ENCODE data around the gene USH1G.
A peak's percentile ranks its signal among the peaks of the same experiment; 100 is the strongest.
"Not testable (repeated sequence)": the region's sequence is repeated elsewhere in the genome, so short reads cannot be mapped to it uniquely, and the experiment has no call there.

USH1G gene

DNA sequence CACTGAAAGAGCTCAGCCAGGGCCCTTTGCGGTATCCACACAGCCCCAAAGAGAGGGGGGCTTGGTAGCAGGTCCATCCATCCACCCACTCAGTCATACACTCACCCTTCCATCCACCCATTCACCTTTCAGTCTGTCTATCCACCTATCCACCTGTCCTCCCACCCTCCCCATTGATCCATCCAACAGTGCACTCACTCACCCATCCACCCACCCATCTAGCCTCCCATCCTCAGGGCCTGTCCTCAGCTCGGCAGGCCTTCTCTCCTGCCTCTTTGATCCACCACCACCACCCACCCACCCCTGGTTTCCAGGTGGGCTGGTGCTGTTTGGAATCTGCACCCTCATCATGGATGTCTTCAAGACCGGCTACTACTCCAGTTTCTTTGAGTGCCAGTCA lies 2.2 kb upstream of the USH1G start:
- no peak for DNase-seq

DNA sequence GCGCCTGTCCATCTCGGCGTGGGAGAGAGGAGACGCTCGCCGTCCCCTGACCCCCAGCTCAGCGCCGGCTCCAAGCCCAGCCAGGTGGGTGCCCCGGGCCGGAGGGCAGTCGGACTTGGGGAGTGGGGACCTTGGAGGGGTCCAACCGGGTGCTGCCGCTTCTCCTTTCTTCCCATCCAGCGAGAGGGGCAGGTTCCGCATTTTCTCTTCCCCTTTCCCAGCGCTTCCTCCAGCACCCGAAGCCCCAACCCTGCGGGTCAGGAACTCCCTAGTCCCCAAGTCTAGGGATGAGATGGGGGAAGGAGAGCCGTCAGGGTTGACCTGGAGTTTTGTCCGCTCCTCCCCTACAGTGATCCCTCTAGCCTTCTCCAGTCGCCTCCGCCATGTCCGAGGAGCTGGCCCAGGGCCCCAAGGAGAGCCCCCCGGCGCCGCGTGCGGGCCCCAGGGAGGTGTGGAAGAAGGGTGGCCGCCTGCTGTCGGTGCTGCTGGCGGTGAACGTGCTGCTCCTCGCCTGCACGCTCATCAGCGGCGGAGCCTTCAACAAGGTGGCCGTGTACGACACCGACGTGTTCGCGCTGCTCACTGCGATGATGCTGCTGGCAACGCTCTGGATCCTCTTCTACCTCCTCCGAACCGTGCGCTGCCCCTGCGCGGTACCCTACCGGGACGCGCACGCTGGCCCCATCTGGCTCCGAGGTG lies 1.3 kb upstream of the USH1G start, which contains the start of gene OTOP2:
OTOP2 (plus strand) TSS at position 24 of the 699 bp plus-strand sequence; CDS start at position 384, 360 bp downstream.
- DNase-seq, result peak; percentile 70

DNA sequence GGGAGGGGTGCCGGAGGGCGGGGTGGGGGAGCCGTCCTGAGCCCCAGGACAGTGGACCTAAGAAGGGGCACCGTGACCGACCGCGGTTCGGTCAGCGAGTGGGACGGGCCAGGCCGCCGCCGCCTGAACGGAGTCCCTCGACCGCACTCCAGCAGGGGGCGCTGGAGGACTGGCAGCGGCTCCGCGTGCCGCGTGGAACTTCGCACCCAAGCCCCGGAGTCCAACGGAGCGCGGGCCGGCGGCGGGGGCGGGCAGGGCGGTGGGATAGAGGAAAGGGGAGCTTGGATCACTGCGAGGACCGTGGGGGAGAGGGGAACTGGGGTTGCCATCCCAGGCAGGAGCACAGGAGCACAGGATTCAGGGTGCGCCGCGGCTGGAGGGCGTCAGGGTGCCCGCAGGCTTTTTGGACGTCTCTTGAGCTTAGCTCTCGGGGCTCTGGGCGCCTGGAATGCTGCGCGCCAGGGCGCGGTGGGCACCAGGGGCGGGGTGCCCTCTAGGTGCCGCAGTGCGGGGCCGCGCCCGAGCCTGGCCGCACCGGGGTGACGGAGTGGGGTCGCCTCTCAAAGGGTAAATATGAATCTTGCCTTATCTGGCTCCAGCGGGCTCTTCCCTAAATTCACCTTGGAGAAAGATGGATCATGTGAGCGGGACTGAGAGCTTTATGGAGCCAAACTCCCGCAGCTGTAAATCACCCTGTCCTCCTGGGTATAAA lies 639 bp upstream of the USH1G start:
- peak; percentile 82 for DNase-seq

DNA sequence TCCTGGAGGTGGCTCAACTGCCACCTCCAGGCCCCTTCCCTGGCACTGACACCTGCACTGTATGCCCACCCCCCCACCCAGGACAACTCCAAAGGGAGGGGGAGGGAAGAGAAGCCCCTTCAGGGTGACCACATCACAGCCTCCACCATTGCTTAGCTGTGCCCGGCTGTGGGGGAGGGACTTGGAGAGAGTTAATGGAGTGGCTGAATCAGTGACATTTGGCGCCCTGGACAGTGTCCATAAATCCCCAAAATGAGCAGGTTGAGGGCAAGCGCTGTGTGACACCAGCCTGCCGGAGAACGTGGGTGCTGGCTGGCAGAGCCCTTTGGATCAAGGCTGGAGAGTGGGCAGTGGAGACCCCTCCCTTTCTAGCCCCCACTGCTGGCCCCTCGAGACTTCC lies 883 bp downstream of the USH1G start:
- DNase-seq, result no peak

DNA sequence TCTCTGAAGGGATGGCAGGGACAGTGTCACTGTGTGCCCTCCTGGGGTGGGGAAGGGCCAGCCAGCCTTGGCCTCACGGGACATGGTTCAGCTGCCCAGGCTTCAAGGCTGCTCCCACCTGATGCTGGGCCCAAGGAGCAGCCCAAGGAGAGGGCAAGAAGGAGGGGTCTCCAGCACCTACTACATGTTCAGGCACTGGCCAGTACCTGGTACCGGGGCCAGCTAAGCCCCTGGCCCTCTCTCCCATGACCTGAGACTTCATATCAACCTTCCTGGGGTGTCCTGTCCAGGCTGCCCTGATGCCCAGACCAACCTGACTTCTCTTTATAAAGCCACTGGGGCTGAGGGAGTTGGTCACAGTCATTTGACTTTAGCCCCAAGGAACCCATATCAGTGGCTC lies 1.3 kb downstream of the USH1G start:
- no peak for DNase-seq

DNA sequence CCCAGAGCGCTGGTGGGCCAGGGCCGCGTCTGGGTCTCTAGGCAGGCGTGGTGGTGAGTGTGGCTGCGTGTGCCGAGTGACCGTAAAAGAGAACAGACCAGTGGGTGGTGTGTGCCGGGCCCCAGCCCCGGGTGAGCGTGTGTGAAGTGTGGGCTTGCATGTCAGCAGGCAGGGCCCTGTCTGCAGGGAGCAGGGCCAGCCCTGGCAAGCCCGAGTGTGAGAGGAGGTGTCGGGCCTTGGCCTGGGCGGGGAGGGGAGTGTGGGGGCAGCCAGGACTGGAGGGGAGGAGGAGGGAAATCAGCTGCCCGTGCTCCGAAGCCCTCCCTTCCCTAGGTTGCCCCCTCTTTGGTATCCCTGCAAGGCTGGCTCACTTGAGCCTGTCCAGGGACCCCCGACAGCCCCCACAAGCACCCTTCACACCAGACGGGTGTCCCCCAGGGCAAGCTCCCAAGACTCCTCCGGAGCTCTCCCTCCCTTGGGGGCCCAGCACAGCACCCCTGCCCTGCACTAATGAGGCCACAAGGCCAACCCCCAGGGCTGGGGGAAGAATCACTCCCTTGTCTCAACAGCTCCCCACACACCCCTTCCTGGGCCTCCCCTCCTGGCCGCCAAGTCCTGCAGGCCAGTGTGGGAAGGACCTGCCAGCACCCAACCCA lies 1.9 kb downstream of the USH1G start:
- no peak for DNase-seq

DNA sequence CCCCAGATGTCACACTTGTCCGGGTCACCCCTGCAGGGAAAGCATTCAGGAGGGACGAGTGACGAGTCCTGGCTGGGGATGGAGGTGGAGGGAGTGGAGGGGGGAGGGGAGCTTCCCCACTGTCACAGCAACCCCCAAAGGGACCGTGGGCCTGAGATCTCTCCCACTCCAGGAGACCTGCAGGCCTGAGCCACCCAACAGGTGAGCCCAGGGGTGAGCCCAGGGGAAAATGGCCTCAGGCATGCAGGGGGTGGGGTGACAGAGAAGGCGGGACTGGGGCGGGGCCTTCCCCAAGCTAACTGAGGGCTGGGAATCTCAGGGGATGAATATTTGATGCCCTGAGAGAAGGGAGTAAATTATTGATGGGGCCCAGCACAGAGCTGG lies 2.4 kb downstream of the USH1G start:
- DNase-seq, result no peak

DNA sequence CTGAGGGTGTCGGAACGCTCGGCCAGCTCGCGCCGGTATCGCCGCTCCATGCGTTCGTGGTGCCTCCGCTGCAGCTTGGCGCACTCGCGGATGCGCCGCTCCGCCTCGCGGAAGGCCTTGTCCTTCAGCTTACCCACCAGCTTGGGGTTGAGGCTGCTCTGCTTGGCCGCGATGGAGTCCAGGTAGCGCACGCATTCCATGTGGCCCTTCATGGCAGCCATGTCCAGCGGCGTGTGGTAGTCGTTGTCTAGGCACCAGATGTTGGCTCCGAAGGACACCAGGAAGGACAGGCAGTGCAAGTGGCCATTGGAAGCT lies 2.8 kb downstream of the USH1G start:
- DNase-seq, result no peak

DNA sequence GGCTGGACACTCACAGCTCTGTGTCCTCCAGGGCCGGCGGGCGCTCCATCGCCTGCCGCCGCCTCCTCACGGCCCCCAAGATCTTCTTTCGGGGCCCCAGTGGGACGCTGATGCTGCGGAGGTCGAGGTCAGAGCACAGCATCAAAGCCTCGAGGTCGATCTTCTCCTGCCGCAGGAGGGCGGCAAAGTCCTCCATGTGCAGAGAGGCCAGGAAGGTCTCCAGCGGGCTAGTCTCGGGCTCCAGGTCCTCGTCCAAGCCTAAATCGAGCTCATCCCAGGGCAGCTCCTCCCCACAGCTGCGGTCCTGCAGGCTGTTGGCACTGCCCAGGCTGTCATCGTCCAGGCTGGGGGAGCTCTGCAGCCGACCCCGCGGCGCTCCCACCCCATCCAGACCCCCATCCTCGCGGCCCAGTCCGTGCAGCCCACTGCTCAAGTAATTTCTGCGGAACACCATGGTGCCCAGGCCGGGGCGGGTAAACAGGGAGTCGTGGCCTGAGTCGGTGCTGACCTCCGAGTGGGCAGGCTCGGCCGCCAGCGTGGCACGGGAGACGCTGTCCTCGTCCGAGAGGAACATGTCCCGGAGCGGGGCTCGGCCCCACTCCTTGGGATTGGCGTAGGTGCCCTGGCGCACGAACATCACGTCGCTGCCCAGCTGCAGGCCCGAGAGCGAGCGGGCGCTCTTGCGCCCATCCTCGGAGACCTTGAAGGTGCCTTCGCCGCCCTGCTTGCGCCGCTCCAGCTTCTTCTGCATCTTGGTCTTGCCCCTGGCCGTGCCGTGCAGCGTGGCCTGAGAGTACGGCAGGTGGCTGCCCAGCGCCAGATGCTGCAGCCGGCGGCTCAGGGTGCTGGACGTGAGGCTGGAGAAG lies 3.4 kb downstream of the USH1G start:
- peak; percentile 31 for DNase-seq

DNA sequence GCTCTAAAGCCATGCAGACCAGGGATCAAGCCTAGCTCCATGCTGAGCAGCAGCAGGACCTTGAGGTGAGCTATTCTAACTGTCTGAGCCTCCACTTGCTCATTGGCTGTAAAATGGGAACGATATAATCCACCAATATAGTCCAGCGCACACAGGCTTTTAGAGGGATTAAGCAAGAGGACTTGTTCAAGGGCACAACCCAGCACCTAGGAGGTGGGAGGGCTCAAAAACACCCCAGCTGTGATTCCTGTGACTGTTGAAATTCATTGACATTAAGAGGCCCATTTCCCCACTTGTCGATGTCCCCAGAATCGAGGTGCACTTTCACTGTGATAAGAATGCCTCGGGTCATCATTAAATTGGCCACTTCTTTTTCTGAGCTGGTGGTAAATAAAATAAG lies 4.1 kb downstream of the USH1G start:
- DNase-seq, result no peak

DNA sequence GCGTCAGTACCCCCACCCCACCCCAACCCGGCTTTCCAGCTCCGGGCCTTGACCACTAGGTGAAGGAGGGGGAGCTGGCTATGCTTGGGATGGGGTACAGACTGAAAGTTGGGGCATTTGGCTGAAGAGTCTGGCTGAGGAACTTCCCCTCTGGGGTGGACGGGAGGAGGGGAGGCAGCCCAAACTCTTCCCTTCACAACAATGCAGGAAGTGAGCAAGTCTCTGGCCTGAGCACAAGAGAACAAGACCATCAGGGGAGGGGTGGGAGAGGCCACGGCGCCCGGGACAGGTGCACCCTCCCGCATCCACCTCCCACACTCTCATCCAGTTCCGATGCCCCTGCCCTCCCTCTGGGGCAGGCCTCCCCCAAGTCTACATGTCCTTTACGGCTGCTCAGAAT lies 5.6 kb downstream of the USH1G start:
- DNase-seq, result peak; percentile 36

DNA sequence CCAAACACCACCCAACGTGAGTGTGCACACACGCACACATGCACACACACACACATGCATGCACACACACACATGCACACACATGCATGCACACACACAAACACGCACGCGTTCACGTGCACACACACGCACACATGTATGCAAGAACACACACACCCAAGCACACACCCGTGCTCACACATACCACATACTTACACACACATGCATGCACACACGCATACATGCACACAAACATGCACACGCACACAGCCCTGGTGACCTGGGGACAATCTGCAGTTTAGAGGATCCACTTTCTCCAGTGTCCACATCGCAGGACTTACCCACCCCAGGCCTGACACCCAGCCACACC lies 6.2 kb downstream of the USH1G start:
- DNase-seq, result no peak

DNA sequence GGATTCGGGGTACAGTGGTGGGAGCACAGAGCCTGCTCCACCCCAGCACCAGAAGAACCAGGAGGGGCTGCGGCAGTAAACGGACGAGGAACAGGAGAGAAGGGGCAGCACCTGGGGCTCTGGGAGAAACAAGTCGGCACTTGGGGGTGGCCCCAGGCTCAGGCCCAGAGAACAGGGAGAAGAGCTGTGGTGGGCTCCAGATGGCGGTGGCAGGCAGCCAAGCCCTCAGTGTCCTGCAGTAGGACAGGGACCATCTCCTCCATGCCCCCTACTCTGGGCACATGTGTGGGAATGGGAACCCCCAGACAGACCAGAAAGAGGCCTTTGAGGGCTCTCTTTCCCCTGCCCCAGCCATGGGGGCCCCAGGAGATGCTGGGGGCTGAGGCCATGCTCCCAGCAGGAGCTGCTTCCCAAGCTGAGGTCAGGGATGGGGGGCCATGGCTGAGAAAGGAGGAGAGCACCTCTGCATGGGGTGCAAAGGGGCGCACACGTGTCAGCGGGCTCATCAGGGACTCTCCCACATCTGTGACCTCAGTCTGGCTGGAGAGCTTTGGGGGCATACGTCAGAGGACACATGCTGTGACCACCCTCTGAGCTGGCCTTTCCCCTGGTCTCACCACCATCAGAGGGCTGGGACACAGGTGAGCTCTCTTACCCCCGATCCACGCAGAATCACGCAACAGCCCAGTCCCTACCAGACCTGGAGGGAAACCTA lies 6.8 kb downstream of the USH1G start:
- no peak for DNase-seq

DNA sequence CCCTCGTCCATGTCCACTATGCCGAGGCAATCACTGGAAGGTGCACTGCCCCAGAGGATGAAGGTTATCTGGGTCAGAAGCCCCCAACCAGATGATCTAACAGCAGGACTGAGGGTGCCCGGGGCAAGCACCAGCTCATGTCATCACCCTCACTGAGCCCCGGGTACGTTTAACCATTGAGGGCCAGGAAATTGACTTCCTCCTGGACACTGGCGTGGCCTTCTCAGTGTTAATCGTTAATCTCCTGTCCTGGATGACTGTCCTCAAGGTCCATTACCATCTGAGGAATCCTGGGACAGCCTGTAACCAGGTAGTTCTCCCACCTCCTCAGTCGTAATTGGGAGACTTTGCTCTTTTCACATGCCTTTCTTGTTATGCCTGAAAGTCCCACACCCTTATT lies 11.6 kb downstream of the USH1G start:
- not testable (repeated sequence) for DNase-seq

DNA sequence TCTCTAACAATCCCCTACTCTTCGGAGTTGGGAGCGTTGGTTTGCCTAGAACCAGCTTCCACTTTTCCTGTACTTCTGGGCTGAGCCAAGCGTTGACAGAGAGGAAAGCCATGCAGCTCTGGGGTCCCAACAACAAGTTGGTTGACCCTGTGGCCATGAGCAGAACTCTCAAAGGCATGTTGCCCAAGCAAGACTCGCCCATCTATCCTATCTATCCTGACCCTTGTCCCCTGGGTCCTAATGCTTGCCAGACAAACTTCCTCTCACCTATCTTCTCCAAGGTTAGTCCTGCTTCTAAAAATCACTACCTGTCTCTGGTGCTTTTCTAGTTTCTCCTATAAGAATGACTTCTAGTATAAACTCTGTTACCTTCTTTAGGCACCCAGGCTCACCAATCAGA lies 14.0 kb downstream of the USH1G start:
- DNase-seq, result not testable (repeated sequence)

DNA sequence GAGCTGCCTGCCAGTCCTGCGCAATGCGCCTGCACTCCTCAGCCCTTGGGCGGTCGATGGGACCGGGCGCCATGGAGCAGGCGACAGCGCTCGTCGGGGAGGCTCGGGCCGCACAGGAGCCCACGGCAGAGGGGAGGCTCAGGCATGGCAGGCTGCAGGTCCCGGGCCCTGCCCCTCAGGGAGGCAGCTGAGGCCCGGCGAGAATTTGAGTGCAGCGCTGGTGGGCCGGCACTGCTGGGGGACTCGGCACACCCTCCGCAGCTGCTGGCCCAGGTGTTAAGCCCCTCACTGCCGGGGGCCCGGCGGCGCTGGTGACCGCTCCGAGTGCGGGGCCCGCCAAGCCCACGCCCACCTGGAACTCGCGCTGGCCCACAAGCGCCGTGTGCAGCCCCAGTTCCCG lies 16.0 kb downstream of the USH1G start:
- no peak for DNase-seq

DNA sequence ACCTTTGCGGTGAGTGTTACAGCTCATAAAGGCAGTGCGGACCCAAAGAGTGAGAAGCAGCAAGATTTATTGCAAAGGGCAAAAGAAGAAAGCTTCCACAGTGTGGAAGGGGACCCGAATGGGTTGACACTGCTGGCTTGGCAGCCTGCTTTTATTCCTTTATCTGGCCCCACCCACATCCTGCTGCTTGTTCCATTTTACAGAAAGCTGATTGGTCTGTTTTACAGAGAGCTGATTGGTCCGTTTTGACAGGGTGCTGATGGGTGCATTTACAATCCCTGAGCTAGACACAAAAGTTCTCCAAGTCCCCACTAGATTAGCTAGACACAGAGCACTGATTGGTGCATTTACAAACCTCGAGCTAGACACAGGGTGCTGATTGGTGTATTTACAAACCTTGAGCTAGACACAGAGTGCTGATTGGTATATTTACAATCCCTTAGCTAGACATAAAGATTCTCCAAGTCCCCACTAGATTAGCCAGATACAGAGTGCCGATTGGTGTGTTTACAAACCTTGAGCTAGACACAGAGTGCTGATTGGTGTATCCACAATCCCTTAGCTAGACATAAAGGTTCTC lies 16.8 kb downstream of the USH1G start:
- not testable (repeated sequence) for DNase-seq

DNA sequence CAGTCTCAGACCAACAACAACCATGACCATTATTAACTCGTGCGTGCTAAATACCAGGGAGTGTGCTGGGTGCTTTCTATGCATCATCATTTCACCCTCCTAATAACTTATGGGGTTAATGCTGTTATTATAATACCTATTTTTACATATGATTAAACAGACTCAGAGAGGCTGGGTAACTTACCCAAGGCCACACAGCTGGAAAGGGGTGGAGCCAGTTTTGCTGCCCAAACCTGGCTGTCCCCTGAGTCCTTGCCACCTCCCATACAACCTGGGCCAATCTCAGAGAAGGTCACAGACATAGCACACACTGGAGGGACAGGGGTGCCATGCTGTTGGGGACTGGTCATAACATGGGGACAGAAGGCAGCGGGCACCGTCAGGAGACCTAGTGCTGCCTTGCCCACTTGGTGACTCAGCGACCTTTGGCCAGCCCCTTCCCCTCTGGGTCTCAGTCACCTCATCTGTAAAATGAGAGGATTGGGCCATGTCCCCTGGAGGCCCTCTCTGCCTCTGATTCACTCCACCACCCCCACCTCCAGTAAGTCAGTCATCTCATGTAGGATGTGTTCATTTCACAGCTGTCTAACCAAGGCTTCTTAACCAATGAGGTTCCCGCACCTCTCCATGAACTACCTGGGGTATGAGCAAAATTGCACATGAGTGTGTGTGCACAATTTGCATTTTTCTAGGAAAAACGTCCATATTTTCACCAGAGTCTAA lies 18.2 kb downstream of the USH1G start:
- DNase-seq, result no peak

DNA sequence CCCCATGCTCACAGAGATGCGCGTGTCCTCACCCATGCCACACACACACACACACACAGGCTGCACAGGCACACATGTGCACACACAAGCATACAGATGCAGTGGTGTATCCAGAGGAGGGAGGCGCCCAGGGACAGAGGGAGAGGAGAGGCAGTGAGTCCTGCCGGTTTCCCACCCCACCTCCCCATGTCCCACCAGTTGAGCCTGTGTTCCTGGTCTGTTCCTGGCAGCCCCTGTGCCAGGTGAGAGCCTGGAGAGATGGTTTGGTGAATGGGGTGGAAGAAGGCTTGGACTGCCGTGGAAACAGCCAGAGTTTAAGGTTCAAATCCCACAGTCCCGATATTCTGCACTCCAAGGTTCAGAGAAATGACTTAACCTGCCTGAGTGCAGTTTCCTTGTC lies 19.4 kb downstream of the USH1G start:
- no peak for DNase-seq

DNA sequence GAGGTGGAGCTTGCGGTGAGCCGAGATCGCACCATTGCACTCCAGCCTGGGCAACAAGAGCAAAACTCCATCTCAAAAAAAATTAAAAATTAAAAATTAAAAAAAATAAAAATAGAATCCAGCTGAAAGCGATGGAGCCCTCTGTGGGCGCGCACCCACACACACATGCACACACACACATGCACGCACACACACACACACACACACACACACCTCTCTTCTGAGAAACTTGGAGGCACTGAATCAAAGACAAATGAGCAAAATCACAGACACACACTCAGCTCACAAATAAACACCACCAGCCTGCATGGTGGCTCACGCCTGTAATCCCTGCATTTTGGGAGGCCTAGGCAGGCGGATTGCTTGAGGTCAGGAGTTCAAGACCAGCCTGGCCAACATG lies 20.0 kb downstream of the USH1G start:
- DNase-seq, result no peak

DNA sequence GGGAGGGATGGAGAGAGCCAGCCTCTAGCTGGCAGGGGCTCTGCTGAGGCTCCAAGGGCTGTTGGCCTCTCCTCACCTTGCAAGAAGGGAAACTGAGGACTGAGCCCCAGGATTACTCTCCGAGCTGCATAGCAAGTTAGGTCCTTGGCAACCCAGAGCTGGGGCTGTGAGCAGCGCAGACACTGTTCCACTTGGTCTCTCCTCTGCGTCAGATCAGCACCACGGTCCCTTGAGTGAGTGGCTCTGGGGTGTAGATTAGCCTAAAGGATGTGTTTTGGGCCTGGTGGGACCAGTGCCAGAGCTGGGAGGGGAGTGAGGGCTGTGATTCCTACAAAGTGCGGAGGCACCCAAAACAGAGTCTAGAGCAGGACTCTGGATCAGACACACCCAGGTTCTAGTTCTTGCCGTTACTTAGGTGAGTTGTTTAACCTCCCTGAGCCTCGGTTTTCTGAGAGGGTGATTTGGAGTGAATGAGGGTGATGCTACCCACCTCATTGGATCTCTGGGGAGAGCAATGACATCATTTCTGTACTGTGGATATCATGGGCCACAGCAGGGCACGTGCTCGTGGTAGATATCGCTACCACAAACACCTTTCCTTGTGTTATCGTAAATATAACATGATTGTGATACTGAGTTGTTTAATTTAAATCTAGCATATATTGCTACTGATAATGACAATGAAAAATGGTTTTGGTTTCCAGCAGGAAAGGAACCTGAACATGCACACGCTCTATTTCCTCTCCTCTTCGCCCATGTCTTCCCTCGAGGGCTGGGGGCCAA lies 21.5 kb downstream of the USH1G start:
- DNase-seq, result no peak
